ENCODE results near the gene GAGE12F.
"Not testable (repeated sequence)": the region's sequence is repeated elsewhere in the genome, so short reads cannot be mapped to it uniquely, and the experiment has no call there.

- TF ChIP-seq POLR2A, POLR2AphosphoS5 (IDR thresholded peaks at IDR 0.05): not testable (repeated sequence)
These were observed 38.1 kb downstream of the GAGE12F start, which contains the start of gene GAGE1 for GRCh38 chrX:49598720-49599119.
